NOMO-1 (cell line): Measurements from ENCODE around the gene IL4I1.

ENCODE experiments used
- DNase-seq, 2 experiments: peaks; one replicate each; lab custom pipeline; 2025; ENCODE audit not compliant: unreplicated experiment in 2 of 2; lab: John Stamatoyannopoulos, UW

Gene IL4I1

GRCh38 chr19:49854378-49855263, 42.1 kb downstream of the IL4I1 start:
- DNase-seq, result no peak

GRCh38 chr19:49853852-49854377, 42.8 kb downstream of the IL4I1 start:
- no peak for DNase-seq

GRCh38 chr19:49852631-49853126, 44.0 kb downstream of the IL4I1 start:
- DNase-seq, result no peak

- no peak for DNase-seq
These were observed 45.0 kb downstream of the IL4I1 start for GRCh38 chr19:49851456-49852259.

- peak; percentile 82 to 92 for DNase-seq
These were observed 46.0 kb downstream of the IL4I1 start, which contains the start of gene PTOV1 for GRCh38 chr19:49850487-49851342. Gene PTOV1, plus strand, starts transcription at chr19:49851159.

GRCh38 chr19:49850221-49850486, 46.5 kb downstream of the IL4I1 start:
- DNase-seq, result no peak

- DNase-seq, result no peak
These were observed 47.1 kb downstream of the IL4I1 start for GRCh38 chr19:49849433-49850220.

- peak in 1 of 2 experiments; percentile 41 for DNase-seq
These were observed 47.7 kb downstream of the IL4I1 start for GRCh38 chr19:49848938-49849337.

- peak; percentile 59 to 74 for DNase-seq
These were observed 48.7 kb downstream of the IL4I1 start for GRCh38 chr19:49847731-49848696.

GRCh38 chr19:49846408-49846807, 50.3 kb downstream of the IL4I1 start:
- no peak for DNase-seq

- no peak for DNase-seq
These were observed 51.3 kb downstream of the IL4I1 start for GRCh38 chr19:49845414-49845813.

- peak; percentile 86 for DNase-seq
These were observed 52.3 kb downstream of the IL4I1 start for GRCh38 chr19:49844138-49845095.

- DNase-seq, result peak; percentile 28 to 46
These were observed 53.4 kb downstream of the IL4I1 start for GRCh38 chr19:49843265-49843664.

- no peak for DNase-seq
These were observed 55.9 kb downstream of the IL4I1 start for GRCh38 chr19:49840736-49841249.

GRCh38 chr19:49840321-49840720, 56.4 kb downstream of the IL4I1 start:
- no peak for DNase-seq

- DNase-seq, result no peak
These were observed 57.0 kb downstream of the IL4I1 start for GRCh38 chr19:49839713-49840112.
